GM12864 (cell line): ENCODE results near the gene LCN15.

Experiments
- DNase-seq: peaks from one replicate; pipeline ENCODE4 v3.0.0-alpha.2; 2011; ENCODE audit warnings: low read depth
- H3K4me3 ChIP-seq: 2 replicates; pipeline ENCODE4 v1.5.1; 2011; ENCODE audit warnings: mild to moderate bottlenecking, low read depth, low read length, control low read depth
- TF ChIP-seq, protein P1 (sequence below): IDR thresholded peaks from 2 replicates; pipeline ENCODE4 v1.5.1; 2011; ENCODE audit warnings: low read depth, mild to moderate bottlenecking, moderate library complexity, low read length, control low read depth, inconsistent platforms; ENCODE audit errors: missing control alignments

Gene LCN15

DNA sequence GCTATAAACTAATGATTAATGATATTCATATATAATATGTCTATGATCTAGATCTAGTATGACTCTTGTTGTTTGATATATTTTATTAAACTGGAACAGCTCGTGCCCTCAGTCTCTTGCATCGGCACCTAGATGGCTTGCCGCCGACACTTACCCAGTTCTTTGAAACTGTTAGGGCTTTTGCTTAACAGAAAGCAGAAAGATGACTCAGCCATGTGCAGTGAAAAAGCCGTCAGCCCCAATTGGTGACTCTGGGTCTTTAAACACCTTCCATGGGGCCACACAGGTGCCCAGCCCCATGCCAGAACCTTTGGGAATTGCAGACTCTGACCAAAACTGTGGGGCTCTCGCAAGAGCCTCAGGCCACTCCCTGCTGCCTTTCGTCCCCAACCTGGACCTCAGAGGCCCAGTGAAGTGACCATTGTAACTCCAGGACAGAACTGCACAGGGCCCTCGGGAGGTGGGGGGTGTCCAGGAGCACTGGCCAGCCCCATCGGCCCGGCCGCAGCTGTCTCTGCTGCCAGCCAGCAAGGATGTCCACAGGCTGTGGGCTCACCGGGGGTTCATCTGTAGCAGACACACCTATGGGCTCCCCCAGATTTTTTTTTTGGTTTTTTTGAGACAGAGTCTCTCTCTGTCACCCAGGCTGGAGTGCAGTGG is 29.4 kb downstream of the LCN15 start:
- H3K4me3 ChIP-seq, result no peak overlapping the region
- TF ChIP-seq, protein P1, sequence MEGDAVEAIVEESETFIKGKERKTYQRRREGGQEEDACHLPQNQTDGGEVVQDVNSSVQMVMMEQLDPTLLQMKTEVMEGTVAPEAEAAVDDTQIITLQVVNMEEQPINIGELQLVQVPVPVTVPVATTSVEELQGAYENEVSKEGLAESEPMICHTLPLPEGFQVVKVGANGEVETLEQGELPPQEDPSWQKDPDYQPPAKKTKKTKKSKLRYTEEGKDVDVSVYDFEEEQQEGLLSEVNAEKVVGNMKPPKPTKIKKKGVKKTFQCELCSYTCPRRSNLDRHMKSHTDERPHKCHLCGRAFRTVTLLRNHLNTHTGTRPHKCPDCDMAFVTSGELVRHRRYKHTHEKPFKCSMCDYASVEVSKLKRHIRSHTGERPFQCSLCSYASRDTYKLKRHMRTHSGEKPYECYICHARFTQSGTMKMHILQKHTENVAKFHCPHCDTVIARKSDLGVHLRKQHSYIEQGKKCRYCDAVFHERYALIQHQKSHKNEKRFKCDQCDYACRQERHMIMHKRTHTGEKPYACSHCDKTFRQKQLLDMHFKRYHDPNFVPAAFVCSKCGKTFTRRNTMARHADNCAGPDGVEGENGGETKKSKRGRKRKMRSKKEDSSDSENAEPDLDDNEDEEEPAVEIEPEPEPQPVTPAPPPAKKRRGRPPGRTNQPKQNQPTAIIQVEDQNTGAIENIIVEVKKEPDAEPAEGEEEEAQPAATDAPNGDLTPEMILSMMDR, result no peak
- no peak for DNase-seq

DNA sequence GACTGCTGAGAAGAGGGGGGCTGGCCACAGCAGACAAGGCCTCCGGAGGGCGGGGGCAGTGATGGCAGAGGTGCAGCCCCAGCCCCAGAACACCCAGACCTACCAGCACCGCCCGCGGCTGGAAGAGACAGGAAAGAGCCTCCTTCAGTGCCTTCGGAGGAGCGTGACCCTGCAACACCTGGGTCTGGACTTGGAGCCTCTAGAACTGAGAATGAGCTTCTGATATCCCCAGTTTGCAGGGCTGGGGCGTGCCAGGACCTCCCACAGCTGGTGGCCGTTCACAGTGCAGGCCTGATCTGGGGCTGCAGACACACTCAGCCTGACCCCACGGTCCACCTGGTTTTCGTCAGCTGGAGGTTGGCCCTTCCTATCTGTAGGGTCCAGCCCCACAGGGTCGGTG is 30.7 kb downstream of the LCN15 start:
- TF ChIP-seq, protein P1, result no peak

DNA sequence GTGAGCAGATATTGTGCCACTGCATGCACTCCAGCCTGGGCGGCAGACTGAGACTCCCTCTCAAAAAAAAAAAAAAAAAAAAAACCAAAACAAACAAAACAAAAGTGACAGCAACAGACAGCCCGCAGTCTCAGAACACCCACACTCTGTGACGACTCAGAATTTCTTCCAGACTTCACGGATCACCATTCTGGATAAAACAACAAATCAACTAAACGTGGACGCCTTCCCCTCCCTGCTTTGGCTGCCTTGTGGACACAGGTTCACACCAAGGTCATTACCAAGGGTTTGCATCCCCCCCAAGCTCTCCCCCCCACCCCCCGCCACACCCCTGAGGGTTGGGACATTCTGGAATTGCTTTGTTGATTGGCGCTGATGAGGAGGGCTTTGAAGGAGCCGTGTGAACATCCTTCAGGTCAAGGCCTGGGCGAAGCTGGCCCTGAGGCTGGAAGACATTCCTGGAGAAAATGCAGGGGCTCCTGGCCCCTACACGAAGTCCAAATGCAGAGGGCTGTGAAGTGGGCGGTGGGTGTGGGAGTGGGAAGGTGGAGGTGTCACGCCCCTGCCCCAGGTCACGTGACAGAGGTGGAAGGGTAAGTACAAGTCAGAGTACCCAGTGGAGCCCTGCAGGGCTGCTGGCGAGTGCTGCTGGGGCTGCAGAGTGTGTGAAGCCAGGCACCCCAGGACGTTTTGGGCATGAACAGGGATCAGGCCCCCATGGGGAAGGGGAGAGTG is 31.7 kb downstream of the LCN15 start:
- DNase-seq, result no peak
- no peak overlapping the region for H3K4me3 ChIP-seq
- TF ChIP-seq, protein P1, result no peak

More for the DNA sequence above, 30.7 kb downstream of the LCN15 start:
- DNase-seq, result no peak
- no peak overlapping the region for H3K4me3 ChIP-seq

DNA sequence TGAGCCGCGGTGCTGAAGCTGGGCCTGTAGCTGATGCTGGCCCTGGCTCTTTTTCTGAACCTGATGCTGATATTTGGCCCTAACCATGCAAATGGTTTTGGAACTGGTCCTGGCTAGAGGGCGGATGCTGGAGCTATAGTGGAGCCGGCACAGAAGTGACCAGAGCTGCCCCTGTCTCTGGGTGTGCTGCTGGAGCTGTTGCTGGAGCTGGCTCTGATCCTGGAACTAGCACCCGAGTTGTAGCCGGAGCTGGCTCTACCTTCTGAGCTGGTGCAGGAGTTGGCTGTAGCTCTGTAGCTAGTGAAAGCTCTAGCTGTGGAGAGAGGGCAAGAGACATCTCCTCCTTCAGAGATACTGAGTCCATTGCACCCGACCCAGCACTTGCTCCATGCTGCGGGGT is 34.4 kb downstream of the LCN15 start:
- TF ChIP-seq, protein P1, result no peak
- no peak for DNase-seq
- H3K4me3 ChIP-seq, result no peak overlapping the region

DNA sequence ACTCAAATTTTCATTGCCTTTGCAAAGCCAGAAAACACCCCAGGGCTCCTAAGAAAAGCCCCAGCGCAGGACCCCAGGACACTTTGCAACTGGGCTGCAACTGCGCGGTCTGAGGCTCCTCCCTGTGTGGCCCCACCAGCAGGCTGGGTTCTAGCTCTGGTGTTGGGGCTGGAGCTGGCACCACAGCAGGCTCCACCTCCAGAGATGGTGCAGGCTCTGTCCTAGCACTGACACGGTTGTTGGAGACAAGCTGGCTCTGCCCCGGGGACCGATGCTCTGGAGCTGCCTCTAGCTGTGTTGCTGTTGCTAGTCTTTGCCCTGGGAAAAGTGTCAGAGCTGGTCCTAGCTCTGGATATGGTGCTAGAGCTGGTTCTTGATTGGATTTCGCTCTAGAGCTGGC is 35.2 kb downstream of the LCN15 start:
- no peak for DNase-seq
- peak overlapping the region; percentile 93 for H3K4me3 ChIP-seq
- TF ChIP-seq, protein P1, result no peak

DNA sequence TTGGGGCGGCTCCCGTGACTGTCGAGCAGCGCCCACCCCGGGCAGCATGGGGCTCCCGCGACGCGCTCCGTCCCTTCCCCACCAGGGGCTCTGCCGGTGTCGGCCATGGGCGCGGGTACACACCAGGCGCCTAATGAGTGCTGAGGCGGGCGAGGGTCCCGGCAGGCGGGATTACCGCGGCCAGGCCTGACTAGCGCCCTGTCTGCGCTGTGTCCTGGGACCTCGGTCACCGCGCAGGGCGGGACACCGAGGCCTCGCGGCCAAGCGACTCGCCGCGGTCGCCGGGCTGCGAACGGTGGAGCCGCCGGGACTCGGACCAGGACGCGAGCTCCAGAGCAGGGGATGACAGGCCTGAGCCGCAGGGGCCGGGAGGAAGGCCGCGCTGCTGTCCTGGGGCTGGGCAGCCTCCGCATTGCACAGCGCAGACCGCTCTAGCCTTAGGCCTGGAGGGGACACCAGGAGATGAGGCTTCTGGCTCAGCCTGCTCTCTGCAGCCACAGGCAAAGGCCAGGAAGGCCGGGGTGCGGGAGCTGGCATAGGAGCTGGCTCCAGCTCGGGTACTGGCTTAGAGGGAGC is 35.7 kb downstream of the LCN15 start:
- no peak for DNase-seq
- TF ChIP-seq, protein P1, result no peak
- peak overlapping the region; percentile 93 for H3K4me3 ChIP-seq
